HCT116 (cell line): ENCODE results near the gene NT5C2. TPM values are rescaled to one million over a fixed set of nuclear protein-coding genes. Genes with fewer than 3 reads are reported as not detected.

Experiments
- ATAC-seq: fragments of 200-7000 bp; cut with Tn5 transposase; 2 replicates; pipeline ENCODE4 v1.9.1; 2020; ENCODE audit warnings: mild to moderate bottlenecking, moderate library complexity
- BruUV-seq: library from RNA; stranded (reverse); fragments of 400-500 nt; replicated peaks from 2 replicates; lab custom pipeline; 2021; lab: Mats Ljungman, UMichigan
- CTCF ChIA-PET: fragments of 300-600 bp; sonication (Branson Sonifier 250); formaldehyde crosslinking; loops from one replicate; lab custom pipeline; 2021; ENCODE audit warnings: antibody characterized with exemption; lab: Charles Lee
- POLR2A ChIA-PET: fragments of 300-600, 350-600 bp; sonication (Branson Sonifier 250); formaldehyde crosslinking; loops from one replicate; lab custom pipeline; 2021; ENCODE audit warnings: antibody characterized with exemption; lab: Charles Lee
- RAD21 ChIA-PET, 2 experiments: fragments of 300-600 bp; sonication (Branson Sonifier 250); formaldehyde crosslinking; loops; one replicate each; lab custom pipeline; 2023; ENCODE audit warnings: low total read pairs in 2 of 2; ENCODE audit not compliant: uncharacterized antibody in 2 of 2, unreplicated experiment in 2 of 2, low non-redundant PET in 1 of 2; lab: Charles Lee
- DNase-seq: peaks from one replicate; pipeline ENCODE4 v3.0.0-alpha.2; 2010; ENCODE audit warnings: low read depth, low spot score
- H2AFZ ChIP-seq: fragments of 200-600 bp; shearing (Covaris generic), sonication (generic); 2 replicates; pipeline ENCODE4 v1.6.1; 2017; ENCODE audit warnings: low read depth, mixed run types, mixed read lengths, antibody characterized with exemption, low read length; ENCODE audit not compliant: poor library complexity, severe bottlenecking
- H3K27ac ChIP-seq: 2 replicates; pipeline ENCODE4 v1.5.1; 2012; ENCODE audit warnings: low read depth, low read length
- H3K27me3 ChIP-seq: fragments of 200-600 bp; sonication (generic); 2 replicates; pipeline ENCODE4 v1.6.1; 2016; ENCODE audit warnings: mixed run types, low read length, mixed read lengths; ENCODE audit not compliant: insufficient read depth
- H3K36me3 ChIP-seq, 2 experiments: fragments of 200-500 bp in 1 of 2; fragments of 200-600 bp in 1 of 2; sonication (Bioruptor generic) in 1 of 2; sonication (generic) in 1 of 2; 2 replicates each; pipeline versions ENCODE4 v1.5.1 to v1.6.1; 2014 to 2016; ENCODE audit warnings: low read length in 2 of 2, inconsistent platforms in 1 of 2, mixed read lengths in 1 of 2, mixed run types in 1 of 2; ENCODE audit not compliant: insufficient read depth in 2 of 2, control insufficient read depth in 1 of 2
- H3K4me1 ChIP-seq, 2 experiments: fragments of 200-600 bp in 1 of 2; sonication (generic) in 1 of 2; 2 replicates each; pipeline versions ENCODE4 v1.5.1 to v1.6.1; 2012 to 2017; ENCODE audit warnings: low read length in 2 of 2, inconsistent platforms in 1 of 2, mild to moderate bottlenecking in 1 of 2, mixed read lengths in 1 of 2, mixed run types in 1 of 2, moderate library complexity in 1 of 2; ENCODE audit not compliant: insufficient read depth in 2 of 2, control insufficient read depth in 1 of 2
- H3K4me2 ChIP-seq: fragments of 200-600 bp; sonication (generic); 2 replicates; pipeline ENCODE4 v1.6.1; 2017; ENCODE audit warnings: mixed run types, low read length, mixed read lengths
- H3K4me3 ChIP-seq, 2 experiments: fragments of 200-600 bp in 1 of 2; sonication (generic) in 1 of 2; replicated peaks in 1 of 2; 2 replicates each; pipeline ENCODE4 v1.5.1; 2011 to 2016; ENCODE audit warnings: low read length in 2 of 2, control low read depth in 1 of 2, low read depth in 1 of 2, mild to moderate bottlenecking in 1 of 2, mixed read lengths in 1 of 2, mixed run types in 1 of 2
- H3K79me2 ChIP-seq: fragments of 200-600 bp; sonication (generic); 2 replicates; pipeline ENCODE4 v1.6.1; 2017; ENCODE audit warnings: mild to moderate bottlenecking, mixed run types, low read length, moderate library complexity, mixed read lengths; ENCODE audit not compliant: insufficient read depth
- H3K9ac ChIP-seq: fragments of 200-600 bp; sonication (generic); 2 replicates; pipeline ENCODE4 v1.6.1; 2016; ENCODE audit warnings: low read length, mixed read lengths
- H3K9me2 ChIP-seq: fragments of 200-600 bp; sonication (generic), shearing (Covaris generic); 2 replicates; pipeline ENCODE4 v1.6.1; 2017; ENCODE audit warnings: mixed run types, mild to moderate bottlenecking, moderate library complexity; ENCODE audit not compliant: insufficient read depth
- H3K9me3 ChIP-seq, 2 experiments: fragments of 200-500 bp in 1 of 2; fragments of 200-600 bp in 1 of 2; sonication (Bioruptor generic) in 1 of 2; sonication (generic) in 1 of 2; 2 replicates each; pipeline ENCODE4 v1.6.1; 2014 to 2017; ENCODE audit warnings: low read length in 2 of 2, mixed read lengths in 2 of 2, inconsistent platforms in 1 of 2, low read depth in 1 of 2, mild to moderate bottlenecking in 1 of 2, mixed run types in 1 of 2, moderate library complexity in 1 of 2; ENCODE audit not compliant: control insufficient read depth in 1 of 2, insufficient read depth in 1 of 2
- H4K20me1 ChIP-seq: fragments of 200-600 bp; sonication (generic), shearing (Covaris generic); 2 replicates; pipeline ENCODE4 v1.6.1; 2017; ENCODE audit warnings: mixed run types, mild to moderate bottlenecking, moderate library complexity; ENCODE audit not compliant: insufficient read depth
- ATF3 ChIP-seq: IDR thresholded peaks from 2 replicates; pipeline ENCODE4 v1.6.1; 2012
- CEBPB ChIP-seq: IDR thresholded peaks from 2 replicates; pipeline ENCODE4 v1.6.1; 2012; ENCODE audit warnings: low read depth
- CTCF ChIP-seq, 3 experiments: fragments of 200-600 bp in 1 of 3; sonication (generic) in 1 of 3; IDR thresholded peaks in 2 of 3; conservative IDR thresholded peaks in 1 of 3; 2 replicates each; pipeline ENCODE4 v1.5.1; 2012 to 2017; ENCODE audit warnings: low read depth in 2 of 3, low read length in 2 of 3, antibody characterized with exemption in 1 of 3, borderline replicate concordance in 1 of 3, control low read depth in 1 of 3, mild to moderate bottlenecking in 1 of 3, mixed read lengths in 1 of 3, mixed run types in 1 of 3, moderate library complexity in 1 of 3; ENCODE audit not compliant: insufficient read depth in 1 of 3
- ELF1 ChIP-seq: IDR thresholded peaks from 2 replicates; pipeline ENCODE4 v1.6.1; 2012; ENCODE audit warnings: low read depth, borderline replicate concordance
- EZH2 ChIP-seq: fragments of 200-600 bp; sonication (generic); IDR thresholded peaks from 2 replicates; pipeline ENCODE4 v1.6.1; 2017; ENCODE audit warnings: antibody characterized with exemption, mixed run types
- FOSL1 ChIP-seq: IDR thresholded peaks from 2 replicates; pipeline ENCODE4 v1.6.1; 2012; ENCODE audit warnings: low read depth
- POLR2A ChIP-seq: IDR thresholded peaks from 2 replicates; pipeline ENCODE4 v1.7.0; 2011; ENCODE audit warnings: borderline replicate concordance; ENCODE audit not compliant: insufficient read depth, insufficient read length; ENCODE audit errors: extremely low read depth
- POLR2AphosphoS5 ChIP-seq: IDR thresholded peaks from 2 replicates; pipeline ENCODE4 v1.6.1; 2011; ENCODE audit warnings: mild to moderate bottlenecking, low read depth, low read length, moderate library complexity
- SRF ChIP-seq: IDR thresholded peaks from 2 replicates; pipeline ENCODE4 v1.6.1; 2012; ENCODE audit warnings: low read depth
- TCF7L2 ChIP-seq: IDR thresholded peaks from 2 replicates; pipeline ENCODE4 v1.7.0; 2011; ENCODE audit warnings: borderline replicate concordance, inconsistent platforms; ENCODE audit not compliant: insufficient read depth, insufficient read length; ENCODE audit errors: extremely low read depth
- YY1 ChIP-seq: IDR thresholded peaks from 2 replicates; pipeline ENCODE4 v1.6.1; 2011; ENCODE audit warnings: low read length, low read depth, moderate library complexity, mild to moderate bottlenecking; ENCODE audit not compliant: insufficient replicate concordance; ENCODE audit errors: extremely low read depth
- ZFX ChIP-seq: fragments of 450-650 bp; IDR thresholded peaks from 2 replicates; pipeline ENCODE4 v1.6.1; 2017
- intact Hi-C: fragments of 100-400 bp; cut with micrococcal nuclease; formaldehyde crosslinking; loops from 2 replicates; pipeline ENCODE4 v1.10.0; 2022
- total RNA-seq: library from RNA; stranded (reverse); gene quantifications from one replicate; pipeline ENCODE4 v1.2.1, GENCODE V29; 2021; ENCODE audit not compliant: unreplicated experiment

NT5C2 gene
- total RNA-seq, 1 experiment from 2014 or later = 63.0 TPM

GRCh38 chr10:103111918-103112877 is 80.9 kb downstream of the NT5C2 start:
- no peak for ATAC-seq
- ChIA-PET RAD21 (no interaction called here), CTCF (no interaction called here), POLR2A (no interaction called here)
- BruUV-seq = no TSS peak
- H3K4me2 ChIP-seq = no peak overlapping the region
- H3K27ac ChIP-seq = no peak overlapping the region
- H3K9me2 ChIP-seq = no peaks in the 10 kb centered on the region
- no peak overlapping the region for H2AFZ ChIP-seq
- H3K79me2 ChIP-seq = peaks cover 41% of the 10 kb centered on the region
- TF ChIP-seq TCF7L2 = no peak
- TF ChIP-seq ZFX = no peak
- TF ChIP-seq POLR2A = no peak
- TF ChIP-seq ELF1 = no peak
- TF ChIP-seq CEBPB = no peak
- no peak for TF ChIP-seq SRF
- TF ChIP-seq POLR2AphosphoS5 = no peak
- no peak for TF ChIP-seq FOSL1
- TF ChIP-seq CTCF (IDR thresholded peaks at IDR 0.05 in 2 of 3, conservative IDR thresholded peaks at IDR 0.05 in 1 of 3; ENCODE audit: borderline replicate concordance in 1 of 3, insufficient read depth in 1 of 3, low read depth in 2 of 3, low read length in 2 of 3) = no peak
- TF ChIP-seq YY1 = no peak
- no peak for TF ChIP-seq ATF3
- no peak for TF ChIP-seq EZH2
- no peaks in the 10 kb centered on the region for H3K27me3 ChIP-seq
- H3K36me3 ChIP-seq = no peaks in the 10 kb centered on the region
- no peak overlapping the region for H3K9ac ChIP-seq
- DNase-seq = no peak
- H3K9me3 ChIP-seq = no peaks in the 10 kb centered on the region
- intact Hi-C loops = no loop called here
- H3K4me1 ChIP-seq = peaks cover 6 to 9% of the 10 kb centered on the region in 2 experiments; a peak in 3 of 4 replicates
- H3K4me3 ChIP-seq = no peak overlapping the region
- H4K20me1 ChIP-seq = no peaks in the 10 kb centered on the region
